GM12864 (cell line): ENCODE measurements around the gene PARPBP.
"Not testable (repeated sequence)": the region's sequence is repeated elsewhere in the genome, so short reads cannot be mapped to it uniquely, and the experiment has no call there.

Source experiments
- DNase-seq: peaks from one replicate; pipeline ENCODE4 v3.0.0-alpha.2; 2011; ENCODE audit warnings: low read depth
- H3K4me3 ChIP-seq: 2 replicates; pipeline ENCODE4 v1.5.1; 2011; ENCODE audit warnings: mild to moderate bottlenecking, low read depth, low read length, control low read depth
- TF ChIP-seq, protein P1 (sequence below): IDR thresholded peaks from 2 replicates; pipeline ENCODE4 v1.5.1; 2011; ENCODE audit warnings: low read depth, mild to moderate bottlenecking, moderate library complexity, low read length, control low read depth, inconsistent platforms; ENCODE audit errors: missing control alignments

Gene PARPBP

DNA sequence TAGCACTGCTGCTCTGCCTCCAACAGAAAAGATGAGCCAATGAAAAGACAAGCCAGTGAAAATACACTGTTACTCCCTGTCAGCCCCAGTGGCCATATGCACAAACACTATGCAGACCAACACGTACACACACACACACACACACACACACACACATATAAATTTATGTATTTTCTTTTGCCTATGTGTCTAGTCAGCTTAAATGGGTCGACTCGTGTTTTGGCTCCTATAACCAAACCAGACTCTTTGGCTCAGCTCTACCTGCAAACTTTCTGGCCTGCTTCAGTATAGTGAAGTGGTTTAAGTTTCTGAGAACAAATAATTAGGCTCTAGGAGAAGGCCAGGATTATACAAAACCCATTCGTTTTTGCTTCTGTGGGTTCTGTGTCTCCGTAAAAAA, 108.0 kb downstream of the PARPBP start:
- DNase-seq, result no peak
- TF ChIP-seq, protein P1, sequence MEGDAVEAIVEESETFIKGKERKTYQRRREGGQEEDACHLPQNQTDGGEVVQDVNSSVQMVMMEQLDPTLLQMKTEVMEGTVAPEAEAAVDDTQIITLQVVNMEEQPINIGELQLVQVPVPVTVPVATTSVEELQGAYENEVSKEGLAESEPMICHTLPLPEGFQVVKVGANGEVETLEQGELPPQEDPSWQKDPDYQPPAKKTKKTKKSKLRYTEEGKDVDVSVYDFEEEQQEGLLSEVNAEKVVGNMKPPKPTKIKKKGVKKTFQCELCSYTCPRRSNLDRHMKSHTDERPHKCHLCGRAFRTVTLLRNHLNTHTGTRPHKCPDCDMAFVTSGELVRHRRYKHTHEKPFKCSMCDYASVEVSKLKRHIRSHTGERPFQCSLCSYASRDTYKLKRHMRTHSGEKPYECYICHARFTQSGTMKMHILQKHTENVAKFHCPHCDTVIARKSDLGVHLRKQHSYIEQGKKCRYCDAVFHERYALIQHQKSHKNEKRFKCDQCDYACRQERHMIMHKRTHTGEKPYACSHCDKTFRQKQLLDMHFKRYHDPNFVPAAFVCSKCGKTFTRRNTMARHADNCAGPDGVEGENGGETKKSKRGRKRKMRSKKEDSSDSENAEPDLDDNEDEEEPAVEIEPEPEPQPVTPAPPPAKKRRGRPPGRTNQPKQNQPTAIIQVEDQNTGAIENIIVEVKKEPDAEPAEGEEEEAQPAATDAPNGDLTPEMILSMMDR, result no peak

GRCh38 chr12:102232036-102232435, 112.1 kb downstream of the PARPBP start:
- H3K4me3 ChIP-seq, result no peak overlapping the region
- TF ChIP-seq, protein P1, result no peak
- no peak for DNase-seq

More for the DNA sequence above, 108.0 kb downstream of the PARPBP start:
- no peak overlapping the region for H3K4me3 ChIP-seq

DNA sequence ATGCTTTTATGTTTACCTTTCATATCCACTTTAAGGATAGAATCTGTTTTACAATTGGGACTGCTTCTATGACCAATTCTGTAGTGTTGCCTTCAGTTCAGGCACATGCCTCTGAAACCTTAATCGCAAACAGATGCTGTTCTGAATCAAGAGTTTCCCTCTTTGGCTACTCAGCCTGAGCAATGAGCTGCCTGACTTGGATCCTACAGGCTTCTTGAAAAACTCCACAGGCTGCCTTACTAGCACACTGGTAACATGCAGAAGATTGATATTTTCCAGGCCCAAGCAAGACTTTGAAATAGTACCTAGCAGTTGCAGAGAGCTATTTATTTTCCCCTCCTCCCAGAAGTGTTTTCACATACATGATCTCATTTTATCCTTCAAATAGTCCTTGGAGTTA, 112.5 kb downstream of the PARPBP start:
- TF ChIP-seq, protein P1, result no peak
- H3K4me3 ChIP-seq, result no peak overlapping the region
- peak; percentile 4 for DNase-seq

GRCh38 chr12:102234599-102234998, 114.6 kb downstream of the PARPBP start:
- DNase-seq, result no peak
- no peak overlapping the region for H3K4me3 ChIP-seq
- TF ChIP-seq, protein P1, result no peak

GRCh38 chr12:102240859-102241258, 120.9 kb downstream of the PARPBP start:
- H3K4me3 ChIP-seq, DNase-seq: not testable (repeated sequence)
